Right lung (tissue), 5 donors: ENCODE results near the gene TMEM98. TPM values are rescaled to one million over a fixed set of nuclear protein-coding genes. Genes with fewer than 3 reads are reported as not detected.
"Not testable (repeated sequence)": the region's sequence is repeated elsewhere in the genome, so short reads cannot be mapped to it uniquely, and the experiment has no call there.

Source experiments
- DNase-seq, 2 donors: peaks; one replicate each; pipeline ENCODE4 v3.0.0-alpha.2; 2013
- polyA plus RNA-seq, 5 donors: library from polyadenylated mRNA; unstranded; fragments of 120-200 nt; gene quantifications; one replicate each; pipeline versions ENCODE4 v1.2.1 to v1.2.3, GENCODE V29; 2013; ENCODE audit warnings: inconsistent platforms in 1 of 5, low replicate concordance in 1 of 5; ENCODE audit not compliant: insufficient read length in 5 of 5, insufficient read depth in 1 of 5

TMEM98 gene
- polyA plus RNA-seq, 5 donors = 257 to 309 (median 263) TPM

- DNase-seq = no peak
These were observed 48.2 kb downstream of the TMEM98 start for GRCh38 chr17:32976131-32976530.

GRCh38 chr17:32976605-32977004 lies 48.7 kb downstream of the TMEM98 start:
- DNase-seq = no peak

GRCh38 chr17:32980230-32980629 lies 52.3 kb downstream of the TMEM98 start:
- DNase-seq = no peak

GRCh38 chr17:32981611-32982010 lies 53.7 kb downstream of the TMEM98 start:
- not testable (repeated sequence) for DNase-seq

- DNase-seq = no peak
These were observed 57.2 kb downstream of the TMEM98 start for GRCh38 chr17:32985050-32985756.

- DNase-seq = not testable (repeated sequence)
These were observed 59.5 kb downstream of the TMEM98 start for GRCh38 chr17:32987453-32987805.

GRCh38 chr17:32987868-32988267 lies 59.9 kb downstream of the TMEM98 start:
- DNase-seq = not testable (repeated sequence)

GRCh38 chr17:32988481-32989101 lies 60.6 kb downstream of the TMEM98 start:
- DNase-seq = no peak

- no peak for DNase-seq
These were observed 64.5 kb downstream of the TMEM98 start for GRCh38 chr17:32992321-32993033.

GRCh38 chr17:32993977-32994376 lies 66.0 kb downstream of the TMEM98 start:
- no peak for DNase-seq

Other genes starting within 250 kb of the TMEM98 start
- 10 to 100 TPM; 19.8 to 26.5 (median 25.0) TPM for gene MYO1D, start 51.0 kb upstream of the TMEM98 start, polyA plus RNA-seq
- under 1 TPM in 1 of 5 donors, not detected in 4; 0.21 TPM for gene SPACA3, start 63.7 kb downstream of the TMEM98 start, polyA plus RNA-seq